Astrocyte of the hippocampus (primary cell): ENCODE results near the gene CCDC192.
"Not testable (repeated sequence)": the region's sequence is repeated elsewhere in the genome, so short reads cannot be mapped to it uniquely, and the experiment has no call there.

Experiments used
- DNase-seq: peaks from one replicate; pipeline ENCODE4 v3.0.0; 2011; ENCODE audit warnings: low read depth, low spot score

Gene CCDC192

GRCh38 chr5:127702926-127703561, at the start of gene CCDC192:
TSS of gene CCDC192 (plus strand) at chr5:127703391. CDS start at chr5:127703446, 55 bp downstream.
- DNase-seq: peak; percentile 3

GRCh38 chr5:127656825-127657224, 46.4 kb upstream of the CCDC192 start:
- DNase-seq: no peak

- no peak for DNase-seq
These were observed 43.0 kb upstream of the CCDC192 start for GRCh38 chr5:127660047-127660733.

- no peak for DNase-seq
These were observed 39.1 kb upstream of the CCDC192 start for GRCh38 chr5:127664093-127664492.

GRCh38 chr5:127665641-127666040, 37.5 kb upstream of the CCDC192 start:
- no peak for DNase-seq

GRCh38 chr5:127666043-127666716, 37.0 kb upstream of the CCDC192 start:
- no peak for DNase-seq

- no peak for DNase-seq
These were observed 35.3 kb upstream of the CCDC192 start for GRCh38 chr5:127667926-127668325.

GRCh38 chr5:127671218-127671617, 32.0 kb upstream of the CCDC192 start:
- peak; percentile 6 for DNase-seq

GRCh38 chr5:127673117-127673800, 29.9 kb upstream of the CCDC192 start:
- DNase-seq: no peak

GRCh38 chr5:127676951-127677350, 26.2 kb upstream of the CCDC192 start:
- not testable (repeated sequence) for DNase-seq

GRCh38 chr5:127679691-127680330, 23.4 kb upstream of the CCDC192 start:
- DNase-seq: not testable (repeated sequence)

- no peak for DNase-seq
These were observed 22.6 kb upstream of the CCDC192 start for GRCh38 chr5:127680595-127680994.

GRCh38 chr5:127683008-127683407, 20.2 kb upstream of the CCDC192 start:
- peak; percentile 9 for DNase-seq

- DNase-seq: no peak
These were observed 18.3 kb upstream of the CCDC192 start for GRCh38 chr5:127684726-127685467.

- DNase-seq: peak; percentile 17
These were observed 17.5 kb upstream of the CCDC192 start for GRCh38 chr5:127685662-127686061.

- DNase-seq: no peak
These were observed 16.8 kb upstream of the CCDC192 start for GRCh38 chr5:127686424-127686823.

- no peak for DNase-seq
These were observed 8.5 kb upstream of the CCDC192 start for GRCh38 chr5:127694518-127695171.

- DNase-seq: no peak
These were observed 7.8 kb upstream of the CCDC192 start for GRCh38 chr5:127695346-127695745.

- DNase-seq: peak; percentile 52
These were observed 6.5 kb upstream of the CCDC192 start for GRCh38 chr5:127696683-127697082.

- peak; percentile 67 for DNase-seq
These were observed 5.1 kb upstream of the CCDC192 start for GRCh38 chr5:127697894-127698600.
